ENCODE data around the gene DOCK3.

DOCK3 gene

GRCh38 chr3:50811893-50812292 lies 137.2 kb downstream of the DOCK3 start:
- no peak for TF ChIP-seq POLR2AphosphoS5 (IDR thresholded peaks at IDR 0.05; ENCODE audit: low read depth, low read length)
- TF ChIP-seq REST (IDR thresholded peaks at IDR 0.05; ENCODE audit: insufficient read depth in 1 of 2, low read depth in 2 of 2, low read length in 2 of 2) = no peak
- no peak for TF ChIP-seq SIN3A (IDR thresholded peaks at IDR 0.05; ENCODE audit: borderline replicate concordance, insufficient read depth, low read length)
- TF ChIP-seq TAF1 (IDR thresholded peaks at IDR 0.05; ENCODE audit: borderline replicate concordance, insufficient read depth, low read length) = no peak
- TF ChIP-seq FOXP2 (optimal IDR thresholded peaks at IDR 0.05; ENCODE audit: borderline replicate concordance, extremely low read depth, extremely low read length, insufficient read depth) = no peak

- TF ChIP-seq REST (IDR thresholded peaks at IDR 0.05; ENCODE audit: insufficient read depth in 1 of 2, low read depth in 2 of 2, low read length in 2 of 2) (no peak), TAF1 (IDR thresholded peaks at IDR 0.05; ENCODE audit: borderline replicate concordance, insufficient read depth, low read length) (no peak), SIN3A (IDR thresholded peaks at IDR 0.05; ENCODE audit: borderline replicate concordance, insufficient read depth, low read length) (no peak), POLR2AphosphoS5 (IDR thresholded peaks at IDR 0.05; ENCODE audit: low read depth, low read length) (no peak), FOXP2 (optimal IDR thresholded peaks at IDR 0.05; ENCODE audit: borderline replicate concordance, extremely low read depth, extremely low read length, insufficient read depth) (no peak)
These were observed 141.1 kb downstream of the DOCK3 start for GRCh38 chr3:50815844-50816243.

GRCh38 chr3:50816894-50817293 lies 142.2 kb downstream of the DOCK3 start:
- no peak for TF ChIP-seq REST (IDR thresholded peaks at IDR 0.05; ENCODE audit: insufficient read depth in 1 of 2, low read depth in 2 of 2, low read length in 2 of 2)
- TF ChIP-seq POLR2AphosphoS5 (IDR thresholded peaks at IDR 0.05; ENCODE audit: low read depth, low read length) = no peak
- TF ChIP-seq SIN3A (IDR thresholded peaks at IDR 0.05; ENCODE audit: borderline replicate concordance, insufficient read depth, low read length) = no peak
- no peak for TF ChIP-seq TAF1 (IDR thresholded peaks at IDR 0.05; ENCODE audit: borderline replicate concordance, insufficient read depth, low read length)
- TF ChIP-seq FOXP2 (optimal IDR thresholded peaks at IDR 0.05; ENCODE audit: borderline replicate concordance, extremely low read depth, extremely low read length, insufficient read depth) = no peak

GRCh38 chr3:50817756-50818529 lies 143.2 kb downstream of the DOCK3 start:
- TF ChIP-seq SIN3A (IDR thresholded peaks at IDR 0.05; ENCODE audit: borderline replicate concordance, insufficient read depth, low read length) (no peak), REST (IDR thresholded peaks at IDR 0.05; ENCODE audit: insufficient read depth in 1 of 2, low read depth in 2 of 2, low read length in 2 of 2) (no peak), TAF1 (IDR thresholded peaks at IDR 0.05; ENCODE audit: borderline replicate concordance, insufficient read depth, low read length) (no peak), FOXP2 (optimal IDR thresholded peaks at IDR 0.05; ENCODE audit: borderline replicate concordance, extremely low read depth, extremely low read length, insufficient read depth) (no peak), POLR2AphosphoS5 (IDR thresholded peaks at IDR 0.05; ENCODE audit: low read depth, low read length) (no peak)

Measured in PFSK-1 (cell line).